ENCODE results near the gene CRABP2. TPM values are rescaled to one million over a fixed set of nuclear protein-coding genes. Genes with fewer than 3 reads are reported as not detected.

The CRABP2 gene
- total RNA-seq, 1 experiment from 2014 or later, result 31.9 TPM

DNA sequence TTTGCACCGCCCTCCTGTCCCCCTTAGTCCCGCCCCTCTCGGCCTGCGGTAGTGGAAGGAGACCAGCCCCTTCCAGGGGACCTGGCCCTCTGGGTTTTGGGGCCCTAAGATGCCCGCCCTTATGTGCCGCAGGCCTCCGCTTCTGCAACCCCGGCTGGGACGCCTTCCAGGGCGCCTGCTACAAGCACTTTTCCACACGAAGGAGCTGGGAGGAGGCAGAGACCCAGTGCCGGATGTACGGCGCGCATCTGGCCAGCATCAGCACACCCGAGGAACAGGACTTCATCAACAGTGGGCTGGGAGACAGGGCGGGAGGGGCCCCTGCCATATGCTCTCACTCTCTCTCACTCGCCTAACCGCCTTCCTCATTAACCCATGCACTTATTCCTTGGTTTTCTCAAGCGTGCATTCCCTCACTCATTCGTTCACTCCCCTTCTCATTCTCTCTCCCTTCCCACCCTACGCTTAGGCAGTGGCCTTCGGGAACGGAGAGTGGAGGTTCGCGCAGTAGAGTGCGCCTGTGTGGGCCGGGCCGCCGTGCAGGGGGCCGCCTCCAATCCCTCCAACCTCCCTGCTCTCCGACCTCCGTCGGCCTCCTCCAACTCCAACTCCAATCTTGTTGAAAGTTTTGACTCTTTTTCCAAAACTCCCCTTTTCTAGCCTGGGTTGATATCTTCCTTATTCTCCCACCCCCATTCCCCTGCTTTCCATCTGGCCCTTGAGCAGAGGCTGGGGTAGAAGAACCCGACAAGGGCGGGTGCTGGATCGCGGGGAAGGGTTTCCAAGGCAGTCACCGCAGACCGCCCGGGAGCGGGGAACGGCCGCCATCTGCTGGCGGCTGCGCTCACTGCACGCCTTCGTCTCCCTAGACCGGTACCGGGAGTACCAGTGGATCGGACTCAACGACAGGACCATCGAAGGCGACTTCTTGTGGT, 48.3 kb downstream of the CRABP2 start:
- peak; percentile 54 for DNase-seq (ENCODE audit: low read depth)

- no peak for DNase-seq (ENCODE audit: low read depth)
These were observed 49.4 kb downstream of the CRABP2 start for GRCh38 chr1:156655904-156656516.

- no peak for DNase-seq (ENCODE audit: low read depth)
These were observed 50.1 kb downstream of the CRABP2 start for GRCh38 chr1:156655151-156655903.

- DNase-seq (ENCODE audit: low read depth), result peak; percentile 32
These were observed 50.7 kb downstream of the CRABP2 start for GRCh38 chr1:156654700-156655099.

DNA sequence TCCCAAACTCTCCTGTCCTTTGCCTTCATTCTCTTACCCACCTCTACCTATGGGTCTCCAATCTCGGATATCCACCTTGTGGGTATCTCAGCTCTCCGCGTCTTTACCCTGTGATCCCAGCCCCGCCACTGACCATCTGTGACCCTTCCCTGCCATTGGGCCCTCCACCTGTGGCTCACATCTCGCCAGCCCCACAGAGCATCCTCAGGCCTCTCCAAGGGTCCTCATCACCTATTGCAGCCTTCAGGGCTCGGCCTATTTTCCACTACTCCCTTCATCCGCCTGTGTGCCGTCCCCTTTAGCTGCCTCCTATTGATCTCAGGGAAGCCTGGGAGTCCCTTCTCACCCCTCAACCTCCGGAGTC, 52.4 kb downstream of the CRABP2 start:
- no peak for DNase-seq (ENCODE audit: low read depth)

DNA sequence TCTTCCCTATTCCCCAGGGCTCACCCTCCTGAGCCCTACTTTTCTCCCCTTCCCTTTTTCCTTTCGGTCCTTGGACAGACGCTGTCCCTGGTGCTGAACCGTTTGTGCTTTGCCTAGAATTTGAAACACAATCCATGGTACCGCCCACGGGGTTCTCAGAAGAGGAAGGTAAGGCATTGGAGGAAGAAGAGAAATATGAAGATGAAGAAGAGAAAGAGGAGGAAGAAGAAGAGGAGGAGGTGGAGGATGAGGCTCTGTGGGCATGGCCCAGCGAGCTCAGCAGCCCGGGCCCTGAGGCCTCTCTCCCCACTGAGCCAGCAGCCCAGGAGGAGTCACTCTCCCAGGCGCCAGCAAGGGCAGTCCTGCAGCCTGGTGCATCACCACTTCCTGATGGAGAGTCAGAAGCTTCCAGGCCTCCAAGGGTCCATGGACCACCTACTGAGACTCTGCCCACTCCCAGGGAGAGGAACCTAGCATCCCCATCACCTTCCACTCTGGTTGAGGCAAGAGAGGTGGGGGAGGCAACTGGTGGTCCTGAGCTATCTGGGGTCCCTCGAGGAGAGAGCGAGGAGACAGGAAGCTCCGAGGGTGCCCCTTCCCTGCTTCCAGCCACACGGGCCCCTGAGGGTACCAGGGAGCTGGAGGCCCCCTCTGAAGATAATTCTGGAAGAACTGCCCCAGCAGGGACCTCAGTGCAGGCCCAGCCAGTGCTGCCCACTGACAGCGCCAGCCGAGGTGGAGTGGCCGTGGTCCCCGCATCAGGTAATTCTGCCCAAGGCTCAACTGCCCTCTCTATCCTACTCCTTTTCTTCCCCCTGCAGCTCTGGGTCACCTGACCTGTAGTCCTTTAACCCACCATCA, 53.0 kb downstream of the CRABP2 start:
- peak; percentile 52 for DNase-seq (ENCODE audit: low read depth)

Other genes starting within 250 kb of the CRABP2 start
- 10.6 and 26.3 TPM in 2 replicates for gene MEF2D, start 204.8 kb downstream of the CRABP2 start, total RNA-seq (2014; rRNA removed; shearing (Covaris generic))
- gene IQGAP3, start 133.0 kb downstream of the CRABP2 start, total RNA-seq (2014; rRNA removed; shearing (Covaris generic)), result 23.7 and 40.5 TPM in 2 replicates
- not detected in 2 replicates for gene TTC24, start 125.9 kb downstream of the CRABP2 start, total RNA-seq (2014; rRNA removed; shearing (Covaris generic))
- 120 and 139 TPM in 2 replicates for gene NAXE, start 113.8 kb downstream of the CRABP2 start, total RNA-seq (2014; rRNA removed; shearing (Covaris generic))
- 16.9 and 20.7 TPM in 2 replicates for gene GPATCH4, start 104.1 kb downstream of the CRABP2 start, total RNA-seq (2014; rRNA removed; shearing (Covaris generic))
- not detected in 2 replicates for gene HAPLN2, start 86.2 kb downstream of the CRABP2 start, total RNA-seq (2014; rRNA removed; shearing (Covaris generic))
- not detected in 2 replicates for gene BCAN, start 63.5 kb downstream of the CRABP2 start, total RNA-seq (2014; rRNA removed; shearing (Covaris generic))
- 0.02 and 0.37 TPM in 2 replicates for gene NES, start 28.2 kb downstream of the CRABP2 start, total RNA-seq (2014; rRNA removed; shearing (Covaris generic))
- 12.2 and 23.3 TPM in 2 replicates for gene METTL25B, start 22.9 kb upstream of the CRABP2 start, total RNA-seq (2014; rRNA removed; shearing (Covaris generic))
- gene ISG20L2, start 23.2 kb upstream of the CRABP2 start, total RNA-seq (2014; rRNA removed; shearing (Covaris generic)), result 27.0 and 27.8 TPM in 2 replicates
- 48.1 and 61.7 TPM in 2 replicates for gene MRPL24, start 35.5 kb upstream of the CRABP2 start, total RNA-seq (2014; rRNA removed; shearing (Covaris generic))
- 211 and 264 TPM in 2 replicates for gene HDGF, start 46.1 kb upstream of the CRABP2 start, total RNA-seq (2014; rRNA removed; shearing (Covaris generic))
- 38.4 and 41.9 TPM in 2 replicates for gene PRCC, start 62.0 kb upstream of the CRABP2 start, total RNA-seq (2014; rRNA removed; shearing (Covaris generic))
- 0.71 TPM in 1 of 2 replicates, not detected in the other for gene SH2D2A, start 111.3 kb upstream of the CRABP2 start, total RNA-seq (2014; rRNA removed; shearing (Covaris generic))
- not detected in 2 replicates for gene INSRR, start 153.5 kb upstream of the CRABP2 start, total RNA-seq (2014; rRNA removed; shearing (Covaris generic))
- not detected in 2 replicates for gene NTRK1, start 155.3 kb upstream of the CRABP2 start, total RNA-seq (2014; rRNA removed; shearing (Covaris generic))
- 0.32 and 0.34 TPM in 2 replicates for gene PEAR1, start 188.1 kb upstream of the CRABP2 start, total RNA-seq (2014; rRNA removed; shearing (Covaris generic))
- not detected in 2 replicates for gene LRRC71, start 215.0 kb upstream of the CRABP2 start, total RNA-seq (2014; rRNA removed; shearing (Covaris generic))